GM12878 (cell line): ENCODE results near the gene ATN1.

Experiments used
- BHLHE40 ChIP-seq, 2 experiments: fragments of 450-650 bp in 1 of 2; IDR thresholded peaks; 2 replicates each; pipeline ENCODE4 v1.6.1; 2011 to 2017; ENCODE audit warnings: low read depth in 2 of 2, borderline replicate concordance in 1 of 2, improper control_type of control experiment in 1 of 2, low read length in 1 of 2, mild to moderate bottlenecking in 1 of 2
- CHD1 ChIP-seq: IDR thresholded peaks from 2 replicates; pipeline ENCODE4 v1.6.1; 2012; ENCODE audit warnings: low read depth, low read length, improper control_type of control experiment
- CTCF ChIP-seq, 3 experiments: IDR thresholded peaks in 2 of 3; conservative IDR thresholded peaks in 1 of 3; 2 replicates each; pipeline ENCODE4 v1.5.1; 2011; ENCODE audit warnings: low read depth in 3 of 3, low read length in 3 of 3, mild to moderate bottlenecking in 3 of 3, control low read depth in 2 of 3, moderate library complexity in 2 of 3, inconsistent platforms in 1 of 3, mixed read lengths in 1 of 3; ENCODE audit not compliant: control insufficient read depth in 2 of 3, insufficient read depth in 1 of 3; ENCODE audit errors: extremely low read depth in 1 of 3
- EGR1 ChIP-seq, 2 experiments: IDR thresholded peaks; 1 replicate in 1 of 2; 2 replicates in 1 of 2; pipeline ENCODE4 v1.6.1; 2011 to 2012; ENCODE audit warnings: low read depth in 2 of 2, low read length in 2 of 2, borderline replicate concordance in 1 of 2, mild to moderate bottlenecking in 1 of 2, moderate library complexity in 1 of 2
- EZH2 ChIP-seq: IDR thresholded peaks from 2 replicates; pipeline ENCODE4 v1.6.1; 2012; ENCODE audit warnings: low read depth, mild to moderate bottlenecking, control low read depth, inconsistent platforms, low read length, borderline replicate concordance; ENCODE audit not compliant: control insufficient read depth
- HDGF ChIP-seq: fragments of 450-650 bp; IDR thresholded peaks from 2 replicates; pipeline ENCODE4 v1.6.1; 2016; ENCODE audit warnings: antibody characterized with exemption
- RAD21 ChIP-seq: IDR thresholded peaks from 2 replicates; pipeline ENCODE4 v1.6.1; 2011; ENCODE audit warnings: mild to moderate bottlenecking, low read depth, low read length, moderate library complexity; ENCODE audit not compliant: insufficient read depth
- RBBP5 ChIP-seq: fragments of 200-600 bp; sonication (generic); conservative IDR thresholded peaks from 2 replicates; pipeline ENCODE4 v1.6.1; 2016
- REST ChIP-seq: IDR thresholded peaks from 2 replicates; pipeline ENCODE4 v1.6.1; 2012; ENCODE audit warnings: mild to moderate bottlenecking, low read depth, low read length
- SKIL ChIP-seq: fragments of 450-650 bp; IDR thresholded peaks from 2 replicates; pipeline ENCODE4 v1.6.1; 2017; ENCODE audit warnings: mild to moderate bottlenecking, low read depth, inconsistent platforms; ENCODE audit not compliant: poor library complexity, severe bottlenecking
- SMC3 ChIP-seq: IDR thresholded peaks from 2 replicates; pipeline ENCODE4 v1.6.1; 2011; ENCODE audit warnings: low read length, improper control_type of control experiment, borderline replicate concordance
- ZBTB33 ChIP-seq: fragments of 450-650 bp; IDR thresholded peaks from 2 replicates; pipeline ENCODE4 v1.6.1; 2017; ENCODE audit warnings: mild to moderate bottlenecking
- ZNF217 ChIP-seq: fragments of 450-650 bp; IDR thresholded peaks from 2 replicates; pipeline ENCODE4 v1.6.1; 2017; ENCODE audit warnings: antibody characterized with exemption, mild to moderate bottlenecking

- TF ChIP-seq REST (no peak), EZH2 (no peak), BHLHE40 (IDR thresholded peaks at IDR 0.05; ENCODE audit: borderline replicate concordance in 1 of 2, low read depth in 2 of 2, low read length in 1 of 2) (no peak), EGR1 (IDR thresholded peaks at IDR 0.05; ENCODE audit: borderline replicate concordance in 1 of 2, low read depth in 2 of 2, low read length in 2 of 2) (no peak), ZBTB33 (no peak), SKIL (no peak), ZNF217 (no peak), CTCF (IDR thresholded peaks at IDR 0.05 in 2 of 3, conservative IDR thresholded peaks at IDR 0.05 in 1 of 3; ENCODE audit: control insufficient read depth in 2 of 3, extremely low read depth in 1 of 3, insufficient read depth in 1 of 3, low read depth in 3 of 3, low read length in 3 of 3) (no peak), SMC3 (no peak), RAD21 (no peak), CHD1 (no peak), RBBP5 (no peak), HDGF (no peak)
Observed at GRCh38 chr12:6980740-6981139, 53.0 kb downstream of the ATN1 start.
